GM12878 (cell line): ENCODE measurements around the gene BCL2. TPM values are rescaled to one million over a fixed set of nuclear protein-coding genes. Genes with fewer than 3 reads are reported as not detected.

Experiments used
- ATF2 ChIP-seq: IDR thresholded peaks from 2 replicates; pipeline ENCODE4 v1.6.1; 2012; ENCODE audit warnings: low read length, inconsistent platforms
- ATF7 ChIP-seq: fragments of 450-650 bp; IDR thresholded peaks from 2 replicates; pipeline ENCODE4 v1.6.1; 2016; ENCODE audit warnings: low read depth, mild to moderate bottlenecking
- CBFB ChIP-seq: IDR thresholded peaks from 2 replicates; pipeline ENCODE4 v1.6.1; 2016; ENCODE audit warnings: antibody characterized with exemption, low read depth
- CBX3 ChIP-seq: fragments of 200-600 bp; sonication (generic); IDR thresholded peaks from 2 replicates; pipeline ENCODE4 v1.6.1; 2016; ENCODE audit warnings: low read depth, borderline replicate concordance
- CREM ChIP-seq: IDR thresholded peaks from 2 replicates; pipeline ENCODE4 v1.6.1; 2014; ENCODE audit warnings: antibody characterized with exemption, low read depth
- DPF2 ChIP-seq: fragments of 450-650 bp; IDR thresholded peaks from 2 replicates; pipeline ENCODE4 v1.6.1; 2017; ENCODE audit warnings: mild to moderate bottlenecking
- E4F1 ChIP-seq: fragments of 450-650 bp; IDR thresholded peaks from 2 replicates; pipeline ENCODE4 v1.6.1; 2018; ENCODE audit warnings: borderline replicate concordance, mild to moderate bottlenecking; ENCODE audit not compliant: partially characterized antibody
- EED ChIP-seq: sonication (generic); IDR thresholded peaks from 2 replicates; pipeline ENCODE4 v1.6.1; 2016; ENCODE audit warnings: antibody characterized with exemption, low read depth
- EGR1 ChIP-seq, 2 experiments: IDR thresholded peaks; 1 replicate in 1 of 2; 2 replicates in 1 of 2; pipeline ENCODE4 v1.6.1; 2011 to 2012; ENCODE audit warnings: low read depth in 2 of 2, low read length in 2 of 2, borderline replicate concordance in 1 of 2, mild to moderate bottlenecking in 1 of 2, moderate library complexity in 1 of 2
- HSF1 ChIP-seq: fragments of 150-350 bp; IDR thresholded peaks from 2 replicates; pipeline ENCODE4 v1.6.1; 2014; ENCODE audit warnings: mild to moderate bottlenecking, low read depth, low read length
- MXI1 ChIP-seq: fragments of 150-350 bp; IDR thresholded peaks from 2 replicates; pipeline ENCODE4 v1.6.1; 2011; ENCODE audit warnings: low read depth, mild to moderate bottlenecking, inconsistent platforms, low read length, improper control_type of control experiment
- MYB ChIP-seq: fragments of 150-350 bp; IDR thresholded peaks from 2 replicates; pipeline ENCODE4 v1.6.1; 2014; ENCODE audit warnings: mild to moderate bottlenecking, low read depth, low read length, borderline replicate concordance
- NKRF ChIP-seq: fragments of 450-650 bp; conservative IDR thresholded peaks from 2 replicates; pipeline ENCODE4 v1.6.1; 2017; ENCODE audit warnings: mild to moderate bottlenecking, moderate library complexity
- NR2C2 ChIP-seq: IDR thresholded peaks from 2 replicates; pipeline ENCODE4 v1.6.1; 2011; ENCODE audit warnings: borderline replicate concordance, low read depth; ENCODE audit not compliant: control insufficient read depth, insufficient read length
- NRF1 ChIP-seq: conservative IDR thresholded peaks from 2 replicates; pipeline ENCODE4 v1.6.1; 2011; ENCODE audit warnings: mild to moderate bottlenecking, low read depth, low read length, improper control_type of control experiment
- POLR2AphosphoS5 ChIP-seq: IDR thresholded peaks from 2 replicates; pipeline ENCODE4 v1.6.1; 2011; ENCODE audit warnings: mild to moderate bottlenecking, low read length, inconsistent platforms
- POU2F2 ChIP-seq: IDR thresholded peaks from 3 replicates; pipeline ENCODE4 v1.6.1; 2011; ENCODE audit warnings: low read depth, mild to moderate bottlenecking, low read length, borderline replicate concordance
- SIN3A ChIP-seq: IDR thresholded peaks from 2 replicates; pipeline ENCODE4 v1.6.1; 2012; ENCODE audit warnings: low read depth, low read length, improper control_type of control experiment
- SMARCA5 ChIP-seq: fragments of 450-650 bp; IDR thresholded peaks from 2 replicates; pipeline ENCODE4 v1.6.1; 2017; ENCODE audit warnings: mild to moderate bottlenecking
- SREBF1 ChIP-seq: IDR thresholded peaks from 2 replicates; pipeline ENCODE4 v1.6.1; 2012; ENCODE audit warnings: mild to moderate bottlenecking, low read length
- WRNIP1 ChIP-seq: IDR thresholded peaks from 2 replicates; pipeline ENCODE4 v1.6.1; 2011; ENCODE audit warnings: low read depth, low read length, improper control_type of control experiment, borderline replicate concordance
- YY1 ChIP-seq: IDR thresholded peaks from 2 replicates; pipeline ENCODE4 v1.6.1; 2011; ENCODE audit warnings: low read depth, mild to moderate bottlenecking, low read length
- ZBED1 ChIP-seq: IDR thresholded peaks from 2 replicates; pipeline ENCODE4 v1.6.1; 2016; ENCODE audit warnings: borderline replicate concordance
- ZSCAN29 ChIP-seq: fragments of 450-650 bp; IDR thresholded peaks from 2 replicates; pipeline ENCODE4 v1.6.1; 2017; ENCODE audit warnings: mild to moderate bottlenecking, moderate library complexity
- polyA plus RNA-seq, 11 experiments: library from polyadenylated mRNA; depleted of rRNA in 4 of 11; unstranded in 6 of 11; stranded (reverse) in 5 of 11; fragments of >200 nt; fragmentation: Nextera tagmentation in 4 of 11; fragmentation: Illumina TruSeq in 1 of 11; extraction: Ambion mirVana in 4 of 11; extraction: Trizol in 1 of 11; gene quantifications; 1 replicate in 1 of 11; 2 replicates in 10 of 11; pipeline versions ENCODE4 v1.2.1 to v1.2.3, GENCODE V29; 2011 to 2016; ENCODE audit warnings: inconsistent platforms in 2 of 11, missing spikeins in 2 of 11, low read depth in 1 of 11
- total RNA-seq, 4 experiments: library from RNA; depleted of rRNA in 3 of 4; stranded (reverse); fragments of >200 nt in 3 of 4; fragmentation: Illumina TruSeq in 1 of 4; extraction: Trizol in 1 of 4; gene quantifications; 2 replicates each; pipeline versions ENCODE4 v1.2.1 to v1.2.3, GENCODE V29; 2013 to 2021

The BCL2 gene
- total and polyA plus RNA-seq, 10 of the 15 experiments (the other 5 are each of a cell fraction or from before 2014, with no cell fraction given) = 4.1 to 47.8 (median 19.3) TPM

GRCh38 chr18:63311118-63312018 is 8.2 kb downstream of the BCL2 start (continued):
- no peak for TF ChIP-seq WRNIP1
- TF ChIP-seq SIN3A = no peak
- no peak for TF ChIP-seq ZSCAN29
- no peak for TF ChIP-seq SREBF1
- TF ChIP-seq YY1 = peak; percentile 54; the same call in 1 of the 2 replicates
- TF ChIP-seq MXI1 = peak; percentile 69
- TF ChIP-seq EGR1 (IDR thresholded peaks at IDR 0.05; ENCODE audit: borderline replicate concordance in 1 of 2, low read depth in 2 of 2, low read length in 2 of 2) = no peak
- no peak for TF ChIP-seq NRF1
- no peak for TF ChIP-seq E4F1
- peak; percentile 51; the same call in 1 of the 2 replicates for TF ChIP-seq CREM
- peak; percentile 67; the same call in 1 of the 2 replicates for TF ChIP-seq SMARCA5
- no peak for TF ChIP-seq ATF2
- TF ChIP-seq ATF7 = peak; percentile 88
- TF ChIP-seq CBFB = peak; percentile 58
- peak; percentile 75; the same call in 1 of the 2 replicates for TF ChIP-seq DPF2
- TF ChIP-seq POLR2AphosphoS5 = peak; percentile 82; the same call in 1 of the 2 replicates
- TF ChIP-seq NR2C2 = no peak
- no peak; the same call in 1 of the 2 replicates for TF ChIP-seq NKRF
- TF ChIP-seq ZBED1 = peak; percentile 24; the same call in 1 of the 2 replicates
- TF ChIP-seq HSF1 = no peak
- TF ChIP-seq EED = peak; percentile 91
- TF ChIP-seq POU2F2 = peak; percentile 74; the same call in 2 of the 3 replicates
- no peak for TF ChIP-seq CBX3
- TF ChIP-seq MYB = peak; percentile 66; the same call in 1 of the 2 replicates
